ENCODE data around the gene ZNF638. TPM values are rescaled to one million over a fixed set of nuclear protein-coding genes. Genes with fewer than 3 reads are reported as not detected.

The ZNF638 gene
- total RNA-seq, 6 experiments from 2014 or later = 41.8 to 65.8 (median 61.5) TPM

DNA sequence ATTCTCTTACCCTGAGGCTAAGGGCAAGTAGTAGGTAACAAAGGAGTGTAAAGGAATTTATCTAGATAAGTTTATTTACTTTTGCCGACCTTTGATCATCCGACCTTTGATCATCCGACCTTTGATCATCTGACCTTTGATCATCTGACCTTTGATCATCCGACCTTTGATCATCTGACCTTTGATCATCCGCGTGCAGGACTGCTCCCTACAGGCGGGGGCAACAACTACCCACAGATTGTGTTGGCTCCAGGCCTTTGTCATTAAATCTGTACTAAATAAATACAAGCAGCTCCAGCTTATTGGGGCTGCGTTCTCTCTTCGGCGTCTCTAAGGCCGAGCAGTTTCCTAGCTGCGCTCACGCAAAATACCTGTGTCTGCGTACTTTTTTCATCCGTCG, 56.6 kb downstream of the ZNF638 start:
- Histone ChIP-seq H3K36me3 (peaks cover 0 to 36% (median 13%) of the 10 kb centered on the region in 4 donors), H3K4me3 (no peak overlapping the region), H3K4me1 (peaks cover 0 to 6% (median 0%) of the 10 kb centered on the region in 4 donors), H3K9me3 (no peaks in the 10 kb centered on the region), H3K27me3 (no peaks in the 10 kb centered on the region), H3K27ac (no peak overlapping the region)
- intact Hi-C loops (cut with DNase I) = no loop called here
- no peak for DNase-seq
- ATAC-seq = no peak
- TF ChIP-seq POLR2A (IDR thresholded peaks at IDR 0.05) = no peak
- TF ChIP-seq, protein P1, sequence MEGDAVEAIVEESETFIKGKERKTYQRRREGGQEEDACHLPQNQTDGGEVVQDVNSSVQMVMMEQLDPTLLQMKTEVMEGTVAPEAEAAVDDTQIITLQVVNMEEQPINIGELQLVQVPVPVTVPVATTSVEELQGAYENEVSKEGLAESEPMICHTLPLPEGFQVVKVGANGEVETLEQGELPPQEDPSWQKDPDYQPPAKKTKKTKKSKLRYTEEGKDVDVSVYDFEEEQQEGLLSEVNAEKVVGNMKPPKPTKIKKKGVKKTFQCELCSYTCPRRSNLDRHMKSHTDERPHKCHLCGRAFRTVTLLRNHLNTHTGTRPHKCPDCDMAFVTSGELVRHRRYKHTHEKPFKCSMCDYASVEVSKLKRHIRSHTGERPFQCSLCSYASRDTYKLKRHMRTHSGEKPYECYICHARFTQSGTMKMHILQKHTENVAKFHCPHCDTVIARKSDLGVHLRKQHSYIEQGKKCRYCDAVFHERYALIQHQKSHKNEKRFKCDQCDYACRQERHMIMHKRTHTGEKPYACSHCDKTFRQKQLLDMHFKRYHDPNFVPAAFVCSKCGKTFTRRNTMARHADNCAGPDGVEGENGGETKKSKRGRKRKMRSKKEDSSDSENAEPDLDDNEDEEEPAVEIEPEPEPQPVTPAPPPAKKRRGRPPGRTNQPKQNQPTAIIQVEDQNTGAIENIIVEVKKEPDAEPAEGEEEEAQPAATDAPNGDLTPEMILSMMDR (IDR thresholded peaks at IDR 0.05) = no peak
- 74% methylated on average over 9 of the region's 16 CpGs for WGBS (ENCODE audit: insufficient coverage, low coverage, low lambda C conversion rate, missing lambda C conversion rate)

- Histone ChIP-seq H3K36me3 (peaks cover 0 to 49% (median 21%) of the 10 kb centered on the region in 4 donors), H3K4me1 (no peaks in the 10 kb centered on the region), H3K4me3 (no peak overlapping the region), H3K9me3 (no peaks in the 10 kb centered on the region), H3K27ac (no peak overlapping the region), H3K27me3 (no peaks in the 10 kb centered on the region)
- intact Hi-C loops (cut with DNase I) = no loop called here
- ATAC-seq (no peak), DNase-seq (no peak)
- TF ChIP-seq, protein P1 (IDR thresholded peaks at IDR 0.05) = no peak
- no peak for TF ChIP-seq POLR2A (IDR thresholded peaks at IDR 0.05)
- WGBS (ENCODE audit: insufficient coverage, low coverage, low lambda C conversion rate, missing lambda C conversion rate) = 96% methylated on average over 12 of the region's 12 CpGs
Observed at GRCh38 chr2:71389384-71390072, 57.9 kb downstream of the ZNF638 start.

- intact Hi-C loops (cut with DNase I) = no loop called here
- WGBS (ENCODE audit: insufficient coverage, low coverage, low lambda C conversion rate, missing lambda C conversion rate) = 92% methylated on average over 4 of the region's 8 CpGs
- H3K36me3 ChIP-seq = peaks cover 0 to 50% (median 21%) of the 10 kb centered on the region in 4 donors
- H3K27ac ChIP-seq = no peak overlapping the region
- H3K27me3 ChIP-seq = no peaks in the 10 kb centered on the region
- no peaks in the 10 kb centered on the region for H3K4me1 ChIP-seq
- no peak overlapping the region for H3K4me3 ChIP-seq
- DNase-seq = no peak
- no peak for TF ChIP-seq POLR2A (IDR thresholded peaks at IDR 0.05)
- TF ChIP-seq, protein P1 (IDR thresholded peaks at IDR 0.05) = no peak
- no peaks in the 10 kb centered on the region for H3K9me3 ChIP-seq
- no peak for ATAC-seq
Observed at GRCh38 chr2:71393216-71393615, 61.6 kb downstream of the ZNF638 start.

DNA sequence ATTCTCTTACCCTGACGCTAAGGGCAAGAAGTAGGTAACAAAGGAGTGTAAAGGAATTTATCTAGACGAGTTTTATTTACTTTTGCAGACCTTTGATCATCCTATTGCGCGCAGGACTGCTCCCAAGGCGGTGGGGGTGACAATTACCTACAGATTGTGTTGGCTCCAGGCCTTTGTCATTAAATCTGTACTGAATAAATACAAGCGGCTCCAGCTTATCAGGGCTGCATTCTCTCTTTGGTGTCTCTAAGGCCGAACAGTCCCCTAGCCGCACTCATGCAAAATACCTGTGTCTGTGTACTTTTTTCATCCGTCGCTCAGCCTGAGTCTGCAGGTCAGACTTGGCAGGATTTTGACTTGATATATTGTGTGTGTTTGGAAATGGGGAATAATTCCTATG, 63.9 kb downstream of the ZNF638 start:
- no peaks in the 10 kb centered on the region for H3K9me3 ChIP-seq
- TF ChIP-seq, protein P1 (IDR thresholded peaks at IDR 0.05) = no peak
- no peak for TF ChIP-seq POLR2A (IDR thresholded peaks at IDR 0.05)
- H3K36me3 ChIP-seq = peaks cover 0 to 60% (median 18%) of the 10 kb centered on the region in 4 donors

More for the DNA sequence above, 63.9 kb downstream of the ZNF638 start:
- intact Hi-C loops (cut with DNase I) = no loop called here
- no peak overlapping the region for H3K4me3 ChIP-seq
- WGBS (ENCODE audit: insufficient coverage, low coverage, low lambda C conversion rate, missing lambda C conversion rate) = 86% methylated on average over 6 of the region's 10 CpGs
- H3K27me3 ChIP-seq = no peaks in the 10 kb centered on the region
- no peak overlapping the region for H3K27ac ChIP-seq
- H3K4me1 ChIP-seq = no peaks in the 10 kb centered on the region
- DNase-seq (no peak), ATAC-seq (no peak)

Data from right lobe of liver (tissue), 6 donors.